HTR-8/SVneo (cell line): ENCODE results near the gene EPC1.
A peak's percentile ranks its signal among the peaks of the same experiment; 100 is the strongest.
"Not testable (repeated sequence)": the region's sequence is repeated elsewhere in the genome, so short reads cannot be mapped to it uniquely, and the experiment has no call there.

Source experiments
- DNase-seq: peaks from one replicate; pipeline ENCODE4 v3.0.0; 2011; ENCODE audit warnings: low spot score, mixed read lengths; ENCODE audit not compliant: insufficient read length
- FAIRE-seq: peaks from 2 replicates; lab custom pipeline; 2011; peaks lifted over from hg19 to GRCh38; lab: Jason Lieb, UNC

The EPC1 gene

GRCh38 chr10:32307609-32308008 is 39.3 kb downstream of the EPC1 start:
- FAIRE-seq (peak; percentile 76), DNase-seq (no peak)

GRCh38 chr10:32299354-32299980 is 47.5 kb downstream of the EPC1 start:
- no peak for DNase-seq
- FAIRE-seq = no peak

GRCh38 chr10:32298075-32298812 is 48.7 kb downstream of the EPC1 start:
- FAIRE-seq = peak; percentile 77

DNA sequence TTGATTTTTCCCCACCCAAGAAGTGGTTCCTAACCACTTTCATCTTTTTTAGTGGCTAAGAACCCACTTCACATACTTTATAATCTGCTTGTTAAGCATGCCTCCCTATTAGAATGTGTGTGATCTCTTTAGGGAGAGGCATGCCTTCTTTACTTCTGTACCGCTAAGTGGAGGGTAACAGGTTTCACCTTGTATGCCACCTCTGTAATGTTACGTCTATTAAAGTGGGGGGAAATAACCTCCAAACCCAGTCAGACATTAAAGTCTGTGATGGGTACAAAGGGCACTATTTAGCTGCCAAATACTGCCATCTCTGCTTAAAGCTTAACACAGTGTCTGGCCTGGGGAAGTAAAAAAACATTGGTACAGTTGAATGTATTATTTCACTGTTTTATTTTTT is 51.9 kb downstream of the EPC1 start:
- FAIRE-seq = no peak
- DNase-seq = no peak

More at GRCh38 chr10:32298075-32298812, 48.7 kb downstream of the EPC1 start:
- peak; percentile 75 for DNase-seq

- DNase-seq = no peak
- no peak for FAIRE-seq
Measured at GRCh38 chr10:32293581-32293980, 53.4 kb downstream of the EPC1 start.

DNA sequence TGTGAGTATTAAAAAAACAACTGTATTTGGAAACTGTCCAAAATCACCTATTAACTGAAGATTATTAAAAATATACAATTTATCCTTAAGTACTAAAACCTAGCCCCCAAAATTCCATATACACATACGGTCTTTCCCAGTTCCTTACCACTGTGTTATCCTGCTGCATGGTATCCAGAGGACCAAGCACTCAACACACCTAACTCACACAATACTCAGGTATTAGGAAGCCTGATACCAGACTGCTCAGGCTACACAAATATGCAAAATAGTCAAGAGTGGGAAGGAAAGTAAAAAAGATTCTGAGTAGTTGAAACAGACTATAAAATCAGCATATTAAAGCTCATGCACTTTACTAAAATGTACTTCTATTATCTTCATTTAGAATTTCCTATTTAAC is 67.2 kb downstream of the EPC1 start:
- no peak for DNase-seq
- FAIRE-seq = no peak

DNA sequence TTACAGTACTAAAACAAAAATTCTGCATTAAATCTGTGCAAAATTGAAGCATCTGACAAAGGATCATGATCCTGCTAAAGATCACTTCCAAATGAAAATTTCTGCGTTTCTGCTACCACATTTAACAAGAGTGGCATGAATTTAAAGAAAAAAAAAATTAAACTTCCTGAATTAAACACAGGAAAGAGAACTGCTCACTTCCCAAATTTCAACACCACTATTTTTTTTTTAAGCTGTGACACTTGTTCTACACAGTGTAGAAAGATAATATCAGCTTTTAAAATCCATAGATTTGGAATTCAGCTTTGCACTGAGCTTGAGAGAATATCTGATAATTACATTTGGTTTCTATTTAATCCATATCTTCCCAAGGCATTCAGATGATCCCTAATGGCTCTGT is 73.6 kb downstream of the EPC1 start:
- FAIRE-seq (no peak), DNase-seq (no peak)

- DNase-seq (no peak), FAIRE-seq (no peak)
Measured at GRCh38 chr10:32271617-32272016, 75.3 kb downstream of the EPC1 start.

- DNase-seq = no peak
- no peak for FAIRE-seq
Measured at GRCh38 chr10:32269343-32270100, 77.4 kb downstream of the EPC1 start.

- FAIRE-seq (no peak), DNase-seq (no peak)
Measured at GRCh38 chr10:32268788-32269187, 78.2 kb downstream of the EPC1 start.

DNA sequence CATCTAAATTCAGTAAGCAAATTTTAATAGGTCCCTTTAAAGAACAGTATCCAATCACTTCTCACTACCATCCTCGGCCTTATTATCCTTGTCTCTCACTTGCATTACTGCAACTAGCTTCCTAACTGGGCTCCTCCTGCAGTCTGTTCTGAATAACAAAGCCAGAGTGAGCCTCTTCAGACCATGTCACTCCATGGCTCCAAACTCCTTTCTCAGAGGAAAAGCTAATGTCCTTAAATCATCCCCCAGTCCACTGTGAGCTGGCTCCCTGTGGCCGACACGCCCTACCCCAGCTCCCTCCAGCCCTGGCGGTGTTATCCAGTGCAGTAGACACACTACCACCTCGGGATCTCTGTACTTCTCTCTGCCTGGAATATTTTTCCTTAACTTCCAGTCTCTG is 80.0 kb downstream of the EPC1 start:
- DNase-seq = no peak
- FAIRE-seq = no peak

DNA sequence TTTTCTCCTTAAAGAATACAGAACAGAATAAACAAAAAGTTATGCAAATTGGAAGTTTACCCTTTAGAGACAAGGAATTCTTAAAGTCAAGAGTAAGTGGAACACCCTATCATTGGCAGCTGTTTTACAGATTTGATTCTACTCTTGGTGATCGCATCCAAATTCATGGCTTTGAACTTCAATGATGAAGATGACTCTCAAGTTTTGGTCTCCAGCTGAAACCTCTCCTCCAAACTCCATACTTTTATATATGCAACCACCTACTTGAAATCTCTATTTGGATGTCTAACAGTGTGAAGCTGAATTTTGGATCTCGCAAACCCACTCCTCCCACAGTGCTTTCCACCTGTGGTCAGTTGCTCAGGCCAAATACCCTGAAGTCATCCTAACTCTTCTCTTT is 80.4 kb downstream of the EPC1 start:
- DNase-seq (no peak), FAIRE-seq (no peak)

- DNase-seq = no peak
Measured at GRCh38 chr10:32265756-32266155, 81.2 kb downstream of the EPC1 start.

DNA sequence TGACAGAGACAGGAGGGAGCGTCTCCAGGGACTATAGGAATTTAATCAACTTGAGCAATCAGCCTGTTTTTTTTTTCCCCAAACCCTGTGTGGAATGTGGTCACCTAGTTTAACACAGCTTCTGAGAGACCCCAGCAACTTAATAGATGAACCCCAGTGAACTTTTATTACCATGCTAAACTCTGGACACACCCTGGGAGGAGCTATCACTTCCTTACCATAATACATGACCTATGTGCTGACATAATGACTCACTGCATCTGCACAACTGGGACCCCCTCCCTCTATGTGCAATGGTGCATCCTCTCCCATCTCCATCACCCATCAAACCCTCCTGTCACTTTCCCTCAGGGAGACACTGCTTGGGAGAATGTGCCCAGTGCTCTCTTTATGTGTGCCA is 83.7 kb downstream of the EPC1 start:
- DNase-seq = no peak

More at GRCh38 chr10:32265756-32266155, 81.2 kb downstream of the EPC1 start:
- FAIRE-seq = no peak

GRCh38 chr10:32259551-32259950 is 87.4 kb downstream of the EPC1 start:
- FAIRE-seq (no peak), DNase-seq (no peak)

More for the DNA sequence above, 83.7 kb downstream of the EPC1 start:
- no peak for FAIRE-seq

DNA sequence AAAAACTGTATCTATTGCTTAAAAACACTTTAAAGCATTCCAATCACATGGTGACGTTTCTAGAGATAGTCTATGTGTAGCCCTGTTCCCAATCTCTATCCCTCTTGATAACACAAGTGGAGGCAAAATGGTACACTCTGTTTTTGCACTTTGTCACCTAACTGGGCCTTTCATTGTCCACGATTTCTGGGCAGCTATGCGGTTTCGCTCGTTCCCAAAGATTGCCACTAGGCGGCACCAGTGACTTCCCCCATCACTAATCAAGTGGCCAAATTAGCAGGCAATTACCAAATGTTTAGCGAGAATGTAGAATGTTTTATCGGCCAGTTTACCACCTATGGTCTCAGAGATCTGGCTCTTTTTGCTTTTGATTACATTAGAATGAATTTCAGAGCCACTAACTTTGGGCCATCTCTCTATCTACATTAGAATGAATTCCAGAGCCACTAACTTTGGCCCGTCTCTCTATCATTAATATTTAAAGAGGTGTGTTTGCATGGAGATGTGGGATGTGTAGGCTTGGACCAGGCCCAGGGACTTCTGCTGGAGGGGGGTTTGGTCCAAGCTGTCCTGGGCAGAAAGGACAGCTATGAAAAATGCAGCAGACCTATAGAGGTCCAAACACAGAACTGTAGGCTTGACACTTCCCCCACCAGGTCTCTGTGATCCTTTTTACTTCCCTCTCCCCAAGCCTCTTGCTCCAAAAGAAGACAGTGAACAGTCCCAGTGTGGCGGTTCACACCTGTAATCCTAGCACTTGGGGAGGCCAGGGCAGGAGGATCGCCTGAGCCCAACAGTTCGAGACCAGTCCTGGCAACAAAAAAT is 90.1 kb downstream of the EPC1 start:
- no peak for FAIRE-seq
- DNase-seq = peak; percentile 60

GRCh38 chr10:32253821-32254220 is 93.1 kb downstream of the EPC1 start:
- FAIRE-seq = no peak
- DNase-seq = no peak

DNA sequence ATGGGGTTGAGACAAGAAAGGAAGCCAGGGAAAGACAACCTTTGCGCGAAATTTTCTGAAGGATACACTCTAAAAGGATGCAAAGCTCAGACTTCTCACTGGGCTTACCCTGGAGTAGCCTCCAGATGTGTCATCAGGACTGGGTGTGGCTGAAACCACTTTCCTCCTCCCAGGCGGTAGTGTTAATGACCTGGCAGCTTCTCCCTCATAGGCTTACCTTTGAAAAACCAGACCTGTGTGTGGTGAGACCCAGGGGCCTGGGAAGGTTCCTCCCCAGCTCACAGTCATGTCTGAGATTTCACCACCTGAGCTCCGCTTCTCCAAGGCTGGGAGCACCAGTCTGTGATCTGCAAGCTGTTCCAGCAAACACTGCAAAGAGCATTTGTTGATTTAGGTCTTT is 93.7 kb downstream of the EPC1 start:
- DNase-seq = no peak
- no peak for FAIRE-seq

- DNase-seq, FAIRE-seq: not testable (repeated sequence)
Measured at GRCh38 chr10:32250489-32250888, 96.5 kb downstream of the EPC1 start.

DNA sequence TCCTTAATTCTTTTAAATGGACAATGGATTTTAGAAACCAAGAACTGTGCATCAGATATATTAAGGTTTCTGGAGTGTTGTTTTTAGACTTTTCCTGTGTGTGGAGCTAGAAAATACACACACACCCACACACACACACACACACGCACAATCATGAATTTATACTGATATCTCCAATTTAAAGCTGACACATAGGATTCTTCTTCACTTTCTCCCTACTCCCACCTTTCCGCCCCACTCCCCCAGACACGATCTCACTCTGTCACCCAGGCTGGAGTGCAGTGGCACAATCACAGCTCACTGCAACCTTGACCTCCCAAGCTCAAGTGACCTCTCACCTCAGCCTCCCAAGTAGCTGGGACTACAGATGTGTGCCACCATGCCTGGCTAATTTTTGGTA is 100.3 kb downstream of the EPC1 start:
- FAIRE-seq (no peak), DNase-seq (no peak)
